ENCODE data around the gene ARHGEF37.

Gene ARHGEF37

DNA sequence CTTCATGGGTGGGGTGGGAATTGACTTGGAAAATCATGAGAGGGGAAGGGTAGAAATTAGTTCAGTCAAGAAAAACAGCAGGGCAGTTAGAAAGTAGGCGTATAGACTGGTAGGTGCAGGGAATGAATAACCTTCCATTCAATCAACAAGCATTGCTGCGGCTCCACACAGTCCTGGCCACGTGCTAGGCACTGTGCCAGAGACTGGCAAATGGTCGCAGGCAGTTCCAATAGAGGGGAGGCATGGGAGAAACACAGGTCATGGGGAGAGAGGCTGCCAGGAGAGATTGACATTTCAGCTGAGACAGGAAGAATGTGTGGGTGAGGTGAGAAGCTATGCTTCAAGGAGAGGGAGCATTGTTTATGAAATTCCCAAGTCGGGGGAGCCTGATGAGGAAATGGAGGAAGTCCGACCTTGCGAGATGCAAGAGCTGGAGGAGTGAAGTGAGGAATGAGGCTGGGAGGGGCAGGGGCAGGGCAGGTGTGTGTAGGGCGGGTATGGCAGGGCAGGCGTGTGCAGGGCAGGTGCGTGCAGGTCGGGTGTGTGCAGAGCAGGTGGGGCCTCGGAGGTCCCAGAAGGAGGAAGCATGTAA lies 94.4 kb downstream of the ARHGEF37 start:
- no peak for DNase-seq (ENCODE audit: low read depth)

DNA sequence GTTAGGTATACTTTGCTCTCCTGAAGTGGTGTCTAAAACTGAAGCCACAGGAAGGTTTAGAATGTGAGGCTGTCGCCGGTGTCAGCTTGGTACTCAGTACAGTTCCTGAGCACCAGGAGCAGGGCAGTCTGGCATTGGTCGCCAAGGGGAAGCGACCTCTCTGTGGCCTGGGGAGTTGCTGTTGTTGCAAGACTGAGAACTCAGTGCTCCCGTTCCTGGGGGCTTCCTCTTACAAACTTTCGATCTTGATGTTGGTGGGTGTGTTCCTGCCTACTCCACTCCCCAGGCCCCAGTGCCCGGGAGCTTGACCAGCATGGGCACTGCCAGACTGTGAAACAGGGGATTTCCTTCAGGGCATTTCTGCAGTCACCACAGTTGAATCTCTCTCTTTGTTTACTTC lies 96.4 kb downstream of the ARHGEF37 start:
- DNase-seq (ENCODE audit: low read depth): no peak

DNA sequence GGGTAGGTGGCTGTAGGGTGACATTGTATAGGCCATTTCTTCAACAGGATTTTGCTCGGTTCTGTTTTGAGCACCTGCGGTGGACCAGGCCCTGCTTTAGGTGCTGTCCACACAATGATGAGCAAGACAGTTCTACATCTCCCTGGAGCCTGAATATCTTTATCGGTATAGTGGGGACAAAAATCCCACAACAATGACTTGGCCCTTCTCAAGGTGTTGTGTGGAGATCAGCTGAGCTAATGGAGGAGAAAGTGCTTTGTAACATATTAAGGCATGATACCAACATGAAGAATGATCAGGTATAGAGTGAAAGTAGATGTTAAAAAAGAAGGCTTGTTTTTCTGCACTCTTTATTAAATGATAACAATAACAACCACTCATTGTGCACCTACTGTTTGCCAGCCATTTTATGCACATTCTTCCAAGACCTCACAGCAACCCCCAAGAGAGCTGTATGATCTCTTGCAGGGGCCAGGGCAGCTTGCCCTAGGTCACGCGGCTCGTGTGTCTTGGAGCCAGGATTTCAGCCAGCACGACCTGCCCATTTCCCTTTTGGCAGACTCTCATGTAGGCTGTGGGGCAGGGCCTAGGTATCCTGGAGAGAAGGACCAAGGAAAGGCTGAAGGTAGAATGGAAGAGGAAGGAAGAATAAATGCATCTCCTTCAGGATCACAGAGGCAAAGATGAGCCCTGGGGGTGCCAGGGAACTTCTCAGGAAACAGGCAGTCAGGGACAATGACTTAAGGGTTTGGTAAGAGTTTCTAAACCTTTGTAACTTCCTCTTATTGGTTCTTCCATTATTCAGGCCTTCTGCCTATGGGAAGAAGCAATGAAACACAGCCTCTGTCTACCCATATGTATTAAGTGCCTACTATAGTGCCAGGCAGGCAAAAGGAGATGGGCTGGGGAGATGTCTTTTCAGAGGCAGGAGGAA lies 98.8 kb downstream of the ARHGEF37 start:
- no peak for DNase-seq (ENCODE audit: low read depth)

DNA sequence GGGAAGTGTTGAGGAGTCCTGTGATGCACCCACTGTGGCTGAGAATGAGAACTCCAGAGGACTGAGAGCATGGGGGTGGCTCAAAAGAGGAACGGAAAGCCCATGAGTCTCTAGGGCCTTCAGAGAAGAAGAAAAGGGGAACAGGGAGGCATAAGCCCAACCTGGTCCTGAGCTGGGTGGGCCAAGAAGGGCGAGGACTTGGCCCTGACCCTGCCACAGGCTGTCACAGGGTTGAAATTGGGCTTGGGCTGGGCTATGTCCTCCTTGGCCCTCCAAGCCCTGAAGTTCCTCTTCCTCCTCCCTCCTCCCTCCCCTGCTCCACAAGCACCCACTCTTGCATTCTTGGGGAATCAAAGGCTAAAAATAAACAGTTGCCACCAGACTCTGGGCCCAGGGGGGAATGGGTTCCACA lies 99.5 kb downstream of the ARHGEF37 start:
- no peak for DNase-seq (ENCODE audit: low read depth)

DNA sequence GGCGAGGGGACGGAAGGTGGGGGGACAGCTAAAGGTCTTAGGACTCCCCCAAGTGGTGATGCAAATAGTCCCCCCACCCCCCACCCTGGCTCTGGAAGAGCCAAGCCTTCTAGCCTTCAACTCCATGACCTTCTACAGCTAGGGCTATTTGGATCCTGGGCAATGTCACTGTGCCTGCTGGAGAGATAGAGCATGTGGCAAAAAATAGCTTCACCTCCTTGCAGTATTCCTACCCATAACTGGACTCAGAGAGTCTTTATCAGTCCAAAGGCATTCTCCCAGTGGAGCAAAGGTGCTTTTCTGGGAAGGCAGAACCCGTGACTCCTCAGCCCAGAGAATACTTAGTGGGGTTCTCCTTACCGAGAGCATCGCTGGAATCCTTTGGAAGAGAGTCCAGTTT lies 100.0 kb downstream of the ARHGEF37 start:
- no peak for DNase-seq (ENCODE audit: low read depth)

DNA sequence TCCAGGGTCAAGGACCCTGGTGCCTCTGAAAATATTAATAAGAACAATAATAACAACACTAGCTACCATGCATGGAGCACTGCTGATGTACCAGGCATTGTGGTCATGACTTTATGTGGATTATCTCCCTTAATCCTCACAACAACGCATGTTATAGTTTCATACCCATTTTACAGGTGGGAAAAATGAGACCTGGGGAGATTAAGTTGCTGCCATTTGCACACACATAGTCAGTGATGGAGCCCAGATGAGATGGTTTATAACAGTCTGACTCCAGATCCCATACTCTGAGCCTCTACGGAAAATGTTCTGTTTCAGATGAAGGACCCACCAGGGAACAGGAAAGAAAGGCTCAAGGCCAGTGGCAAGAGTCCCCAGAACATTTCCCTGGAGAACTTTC lies 100.6 kb downstream of the ARHGEF37 start:
- DNase-seq (ENCODE audit: low read depth): no peak

DNA sequence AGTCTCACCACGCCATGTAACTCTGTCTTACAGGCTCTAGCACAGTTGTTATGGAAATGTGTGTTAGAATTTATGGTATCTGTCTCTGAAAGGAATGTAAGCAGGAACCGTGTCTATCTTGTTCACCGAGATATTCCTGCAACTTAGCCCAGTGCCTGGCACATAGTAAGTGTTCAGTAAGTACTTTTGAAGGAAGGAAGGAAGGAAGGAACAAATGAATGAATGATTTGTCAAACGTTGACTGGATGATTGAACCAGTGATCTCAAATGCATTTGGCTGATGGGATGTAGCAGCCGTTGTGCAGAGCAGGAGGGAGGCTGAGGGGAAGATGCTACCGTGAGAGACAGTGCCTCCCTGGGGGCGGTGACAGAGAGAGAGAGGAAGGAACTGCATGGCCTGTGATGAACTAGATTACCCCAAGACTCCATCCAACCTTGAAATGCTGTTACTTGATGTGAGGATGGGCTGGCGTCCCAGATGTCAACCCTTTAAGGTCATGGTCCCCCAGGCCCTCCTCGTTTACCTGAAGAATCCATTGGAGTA lies 101.3 kb downstream of the ARHGEF37 start:
- no peak for DNase-seq (ENCODE audit: low read depth)

DNA sequence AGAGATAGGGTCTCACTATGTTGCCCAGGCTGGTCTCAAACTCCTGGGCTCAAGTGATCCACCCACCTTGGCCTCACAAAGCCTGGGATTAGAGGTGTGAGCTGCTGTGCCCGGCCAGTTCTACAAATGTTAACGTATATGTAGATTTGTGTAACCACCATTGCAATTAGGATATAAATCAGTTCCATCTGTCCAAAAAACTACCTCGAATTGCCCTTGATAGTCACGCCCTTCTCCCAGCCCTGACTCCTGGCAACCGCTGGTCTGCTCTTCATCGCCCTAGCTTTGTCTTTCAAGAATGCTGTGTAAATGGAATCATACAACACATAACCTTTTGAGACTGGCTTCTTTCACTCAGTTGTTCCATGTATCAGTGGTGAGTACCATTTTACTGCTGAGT lies 102.7 kb downstream of the ARHGEF37 start:
- no peak for DNase-seq (ENCODE audit: low read depth)

DNA sequence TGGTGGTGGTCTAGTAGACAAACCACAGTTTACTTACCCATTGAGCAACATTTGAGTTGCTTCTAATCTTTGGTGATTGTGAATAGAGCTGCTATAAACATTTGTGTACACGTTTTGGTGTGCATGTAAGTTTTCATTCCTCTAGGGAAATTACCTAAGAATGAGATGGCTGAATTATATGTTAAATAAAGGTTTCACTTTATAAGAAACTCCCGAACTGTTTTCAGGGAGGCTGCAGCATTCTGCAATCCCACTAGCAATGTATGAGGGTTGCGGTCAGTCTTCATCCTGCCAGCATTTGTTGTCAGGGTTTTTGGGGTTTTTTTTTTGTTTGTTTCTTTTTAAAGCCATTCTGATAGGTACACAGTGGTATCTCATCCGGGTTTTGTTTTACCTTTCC lies 103.1 kb downstream of the ARHGEF37 start:
- DNase-seq (ENCODE audit: low read depth): no peak
